Gastroesophageal sphincter (tissue), 3 donors: ENCODE measurements around the gene HIVEP3.

Experiments
- CTCF ChIP-seq, 4 experiments: fragments of 200-600 bp in 2 of 4; fragments of 450-650 bp in 2 of 4; sonication (generic) in 1 of 4; IDR thresholded peaks; one replicate each; pipeline ENCODE4 v1.5.1; 2017 to 2019; ENCODE audit warnings: antibody characterized with exemption in 4 of 4, mild to moderate bottlenecking in 2 of 4, moderate library complexity in 2 of 4
- EP300 ChIP-seq: sonication (generic); formaldehyde crosslinking; IDR thresholded peaks from one replicate; pipeline ENCODE4 v1.6.1; 2017; ENCODE audit warnings: antibody characterized with exemption, mild to moderate bottlenecking
- POLR2A ChIP-seq, 2 donors: fragments of 450-650 bp; IDR thresholded peaks; one replicate each; pipeline ENCODE4 v1.6.1; 2017; ENCODE audit warnings: antibody characterized with exemption in 2 of 2, mild to moderate bottlenecking in 2 of 2, moderate library complexity in 1 of 2

GRCh38 chr1:41542196-41542930, 376.4 kb downstream of the HIVEP3 start:
- TF ChIP-seq CTCF (IDR thresholded peaks at IDR 0.05) = no peak
- no peak for TF ChIP-seq EP300
- no peak for TF ChIP-seq POLR2A (IDR thresholded peaks at IDR 0.05)
